Choroid plexus epithelial cell (primary cell): ENCODE measurements around the gene CIAPIN1.
A peak's percentile ranks its signal among the peaks of the same experiment; 100 is the strongest.

ENCODE experiments used
- DNase-seq: peaks from one replicate; pipeline ENCODE4 v3.0.0-alpha.2; 2010; ENCODE audit warnings: low read depth
- H3K4me3 ChIP-seq: 2 replicates; pipeline ENCODE4 v1.5.1; 2011; ENCODE audit warnings: low read depth, mild to moderate bottlenecking, control low read depth, low read length, moderate library complexity
- CTCF ChIP-seq: conservative IDR thresholded peaks from 2 replicates; pipeline ENCODE4 v1.5.1; 2011; ENCODE audit warnings: low read depth, mild to moderate bottlenecking, control low read depth, inconsistent platforms, low read length, moderate library complexity

Gene CIAPIN1

GRCh38 chr16:57479976-57480753 lies 33.0 kb upstream of the CIAPIN1 start:
- peak overlapping the region; percentile 55 for H3K4me3 ChIP-seq
- DNase-seq, result peak; percentile 72
- no peak for TF ChIP-seq CTCF

GRCh38 chr16:57479205-57479975 lies 32.2 kb upstream of the CIAPIN1 start:
- DNase-seq, result peak; percentile 58
- peak overlapping the region; percentile 55 for H3K4me3 ChIP-seq

GRCh38 chr16:57478396-57479204 lies 31.4 kb upstream of the CIAPIN1 start:
- no peak for DNase-seq
- TF ChIP-seq CTCF, result no peak
- H3K4me3 ChIP-seq, result peak overlapping the region; percentile 55

More at GRCh38 chr16:57479205-57479975, 32.2 kb upstream of the CIAPIN1 start:
- TF ChIP-seq CTCF, result no peak

- no peak overlapping the region for H3K4me3 ChIP-seq
- no peak for TF ChIP-seq CTCF
- DNase-seq, result no peak
These were observed 30.5 kb upstream of the CIAPIN1 start for GRCh38 chr16:57477531-57478202.

GRCh38 chr16:57476546-57477410 lies 29.6 kb upstream of the CIAPIN1 start:
- H3K4me3 ChIP-seq, result no peak overlapping the region
- DNase-seq, result no peak
- no peak for TF ChIP-seq CTCF
